NCI-H2171 (cell line): ENCODE measurements around the gene KBTBD4.
A peak's percentile ranks its signal among the peaks of the same experiment; 100 is the strongest.
"Not testable (repeated sequence)": the region's sequence is repeated elsewhere in the genome, so short reads cannot be mapped to it uniquely, and the experiment has no call there.

Source experiments
- DNase-seq: peaks from one replicate; lab custom pipeline; 2025; lab: John Stamatoyannopoulos, UW

KBTBD4 gene

GRCh38 chr11:47589977-47590861 lies 11.4 kb upstream of the KBTBD4 start:
- no peak for DNase-seq

- no peak for DNase-seq
Observed at GRCh38 chr11:47589584-47589976, 10.8 kb upstream of the KBTBD4 start.

- DNase-seq: no peak
Observed at GRCh38 chr11:47589118-47589517, 10.3 kb upstream of the KBTBD4 start.

GRCh38 chr11:47587723-47588326 lies 9.1 kb upstream of the KBTBD4 start:
- no peak for DNase-seq

GRCh38 chr11:47587039-47587716 lies 8.4 kb upstream of the KBTBD4 start:
- DNase-seq: no peak

GRCh38 chr11:47586098-47586855 lies 7.5 kb upstream of the KBTBD4 start, which contains the start of gene FAM180B:
Gene FAM180B, plus strand, starts transcription at chr11:47586678. Its CDS starts 91 bp downstream, at chr11:47586769.
- no peak for DNase-seq

GRCh38 chr11:47583844-47584243 lies 5.1 kb upstream of the KBTBD4 start:
- DNase-seq: no peak

GRCh38 chr11:47577460-47578041 lies 1.2 kb downstream of the KBTBD4 start:
- no peak for DNase-seq

GRCh38 chr11:47573321-47573720 lies 5.4 kb downstream of the KBTBD4 start:
- DNase-seq: no peak

- DNase-seq: no peak
Observed at GRCh38 chr11:47572715-47573255, 6.0 kb downstream of the KBTBD4 start.

GRCh38 chr11:47571895-47572294 lies 6.9 kb downstream of the KBTBD4 start:
- no peak for DNase-seq

GRCh38 chr11:47571357-47571729 lies 7.4 kb downstream of the KBTBD4 start:
- DNase-seq: no peak

GRCh38 chr11:47570651-47571356 lies 8.0 kb downstream of the KBTBD4 start:
- DNase-seq: no peak

- no peak for DNase-seq
Observed at GRCh38 chr11:47569646-47570045, 9.1 kb downstream of the KBTBD4 start.

- DNase-seq: no peak
Observed at GRCh38 chr11:47566149-47566698, 12.5 kb downstream of the KBTBD4 start.

GRCh38 chr11:47565340-47566148 lies 13.2 kb downstream of the KBTBD4 start, which contains the start of gene PTPMT1:
Gene PTPMT1, plus strand, starts transcription at chr11:47565599. Its CDS starts 24 bp downstream, at chr11:47565623.
- DNase-seq: peak; percentile 74

GRCh38 chr11:47564933-47565339 lies 13.8 kb downstream of the KBTBD4 start:
- DNase-seq: no peak

GRCh38 chr11:47564366-47564765 lies 14.4 kb downstream of the KBTBD4 start:
- DNase-seq: not testable (repeated sequence)

GRCh38 chr11:47562393-47562792 lies 16.4 kb downstream of the KBTBD4 start:
- not testable (repeated sequence) for DNase-seq
